ENCODE data around the gene GATB.

The GATB gene

DNA sequence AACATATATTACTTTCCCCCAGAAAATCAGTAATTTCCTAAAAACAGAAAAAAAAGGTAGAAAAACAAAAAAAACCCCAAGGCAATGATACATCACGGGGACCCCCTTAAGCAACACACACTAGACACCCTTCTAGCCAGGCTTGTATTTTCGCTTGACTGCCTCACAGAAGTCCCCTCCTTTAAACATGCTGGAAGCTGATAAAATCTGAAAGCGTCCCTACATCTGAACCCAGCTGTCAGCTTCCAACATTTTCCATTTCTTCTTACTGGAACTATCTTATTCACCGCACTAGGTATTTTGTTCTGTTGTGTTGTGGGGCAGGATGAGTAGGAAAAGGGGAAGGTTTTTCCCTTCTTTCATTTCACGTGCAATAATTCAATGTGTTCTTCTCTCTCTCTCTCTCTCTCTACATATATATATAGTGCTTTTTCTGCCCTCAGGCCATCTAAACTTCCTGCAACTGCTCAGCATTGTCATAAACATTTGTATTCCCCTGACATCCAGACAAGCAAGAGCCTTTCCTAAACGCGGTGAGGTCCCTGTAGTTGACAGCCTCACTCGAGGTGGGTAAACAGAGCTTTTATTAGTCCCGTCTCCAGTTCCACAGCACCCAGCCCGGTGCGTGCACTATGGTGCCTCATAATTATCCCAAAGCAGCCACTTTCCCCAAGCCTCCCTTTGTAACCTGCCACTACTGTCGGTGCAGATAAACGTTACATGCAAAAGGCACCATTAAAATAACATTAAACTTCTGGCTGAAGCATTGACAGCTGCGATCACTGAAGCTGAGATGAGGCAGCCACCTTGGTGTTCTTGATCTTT lies 82.5 kb downstream of the GATB start:
- no peak overlapping the region for H3K27ac ChIP-seq (ENCODE audit: insufficient read depth, low read length, poor library complexity, severe bottlenecking)
- no peak overlapping the region for H3K4me3 ChIP-seq (ENCODE audit: insufficient read depth, low read depth, low read length, poor library complexity, severe bottlenecking)
- H3K4me1 ChIP-seq (ENCODE audit: control insufficient read depth, insufficient read depth, low read length, poor library complexity, severe bottlenecking): no peaks in the 10 kb centered on the region
- peaks cover 10% of the 10 kb centered on the region for H3K36me3 ChIP-seq (ENCODE audit: control insufficient read depth, insufficient read depth, low read length)
- no peaks in the 10 kb centered on the region for H3K27me3 ChIP-seq (replicated peaks; ENCODE audit: control insufficient read depth, insufficient read depth, low read length, poor library complexity, severe bottlenecking)
- DNase-seq: no peak
- H3K9me3 ChIP-seq (ENCODE audit: control insufficient read depth, low read length): no peaks in the 10 kb centered on the region

- H3K9me3 ChIP-seq (ENCODE audit: control insufficient read depth, low read length): no peaks in the 10 kb centered on the region
- no peak overlapping the region for H3K27ac ChIP-seq (ENCODE audit: insufficient read depth, low read length, poor library complexity, severe bottlenecking)
- peaks cover 10% of the 10 kb centered on the region for H3K36me3 ChIP-seq (ENCODE audit: control insufficient read depth, insufficient read depth, low read length)
- no peak overlapping the region for H3K4me3 ChIP-seq (ENCODE audit: insufficient read depth, low read depth, low read length, poor library complexity, severe bottlenecking)
- H3K27me3 ChIP-seq (replicated peaks; ENCODE audit: control insufficient read depth, insufficient read depth, low read length, poor library complexity, severe bottlenecking): no peaks in the 10 kb centered on the region
- no peaks in the 10 kb centered on the region for H3K4me1 ChIP-seq (ENCODE audit: control insufficient read depth, insufficient read depth, low read length, poor library complexity, severe bottlenecking)
- no peak for DNase-seq
Observed at GRCh38 chr4:151677193-151677592, 83.6 kb downstream of the GATB start.

DNA sequence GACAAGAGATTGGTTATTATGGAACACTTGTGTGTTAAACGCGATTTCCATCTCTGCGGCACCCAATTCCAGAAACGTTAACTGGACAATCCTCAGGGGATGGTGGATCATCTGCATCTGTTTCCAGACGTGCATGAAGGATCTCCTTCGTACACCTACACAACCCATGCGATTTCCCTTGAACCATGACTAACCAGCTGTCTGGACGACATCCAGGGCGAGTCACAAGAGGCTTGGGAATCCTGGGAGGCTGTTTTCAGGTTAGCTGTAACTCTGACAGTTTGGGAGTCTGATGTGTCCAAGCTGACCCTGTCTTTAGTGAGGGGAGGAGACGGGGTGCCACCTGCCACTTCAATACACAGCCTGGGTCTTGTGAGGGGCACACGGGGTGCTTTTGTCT lies 84.5 kb downstream of the GATB start:
- H3K36me3 ChIP-seq (ENCODE audit: control insufficient read depth, insufficient read depth, low read length): peaks cover 6% of the 10 kb centered on the region
- DNase-seq: no peak
- no peaks in the 10 kb centered on the region for H3K9me3 ChIP-seq (ENCODE audit: control insufficient read depth, low read length)
- H3K27me3 ChIP-seq (replicated peaks; ENCODE audit: control insufficient read depth, insufficient read depth, low read length, poor library complexity, severe bottlenecking): no peaks in the 10 kb centered on the region
- H3K27ac ChIP-seq (ENCODE audit: insufficient read depth, low read length, poor library complexity, severe bottlenecking): no peak overlapping the region
- no peaks in the 10 kb centered on the region for H3K4me1 ChIP-seq (ENCODE audit: control insufficient read depth, insufficient read depth, low read length, poor library complexity, severe bottlenecking)
- no peak overlapping the region for H3K4me3 ChIP-seq (ENCODE audit: insufficient read depth, low read depth, low read length, poor library complexity, severe bottlenecking)

GRCh38 chr4:151675411-151675971 lies 85.3 kb downstream of the GATB start:
- Histone ChIP-seq H3K9me3 (ENCODE audit: control insufficient read depth, low read length) (no peaks in the 10 kb centered on the region), H3K27me3 (replicated peaks; ENCODE audit: control insufficient read depth, insufficient read depth, low read length, poor library complexity, severe bottlenecking) (no peaks in the 10 kb centered on the region), H3K27ac (ENCODE audit: insufficient read depth, low read length, poor library complexity, severe bottlenecking) (no peak overlapping the region), H3K4me1 (ENCODE audit: control insufficient read depth, insufficient read depth, low read length, poor library complexity, severe bottlenecking) (no peaks in the 10 kb centered on the region), H3K4me3 (ENCODE audit: insufficient read depth, low read depth, low read length, poor library complexity, severe bottlenecking) (no peak overlapping the region), H3K36me3 (ENCODE audit: control insufficient read depth, insufficient read depth, low read length) (peaks cover 6% of the 10 kb centered on the region)
- DNase-seq: no peak

- Histone ChIP-seq H3K36me3 (ENCODE audit: control insufficient read depth, insufficient read depth, low read length) (peaks cover 6% of the 10 kb centered on the region), H3K9me3 (ENCODE audit: control insufficient read depth, low read length) (no peaks in the 10 kb centered on the region), H3K4me3 (ENCODE audit: insufficient read depth, low read depth, low read length, poor library complexity, severe bottlenecking) (no peak overlapping the region), H3K27ac (ENCODE audit: insufficient read depth, low read length, poor library complexity, severe bottlenecking) (no peak overlapping the region), H3K27me3 (replicated peaks; ENCODE audit: control insufficient read depth, insufficient read depth, low read length, poor library complexity, severe bottlenecking) (no peaks in the 10 kb centered on the region), H3K4me1 (ENCODE audit: control insufficient read depth, insufficient read depth, low read length, poor library complexity, severe bottlenecking) (no peaks in the 10 kb centered on the region)
- no peak for DNase-seq
Observed at GRCh38 chr4:151674804-151675391, 85.9 kb downstream of the GATB start.

DNA sequence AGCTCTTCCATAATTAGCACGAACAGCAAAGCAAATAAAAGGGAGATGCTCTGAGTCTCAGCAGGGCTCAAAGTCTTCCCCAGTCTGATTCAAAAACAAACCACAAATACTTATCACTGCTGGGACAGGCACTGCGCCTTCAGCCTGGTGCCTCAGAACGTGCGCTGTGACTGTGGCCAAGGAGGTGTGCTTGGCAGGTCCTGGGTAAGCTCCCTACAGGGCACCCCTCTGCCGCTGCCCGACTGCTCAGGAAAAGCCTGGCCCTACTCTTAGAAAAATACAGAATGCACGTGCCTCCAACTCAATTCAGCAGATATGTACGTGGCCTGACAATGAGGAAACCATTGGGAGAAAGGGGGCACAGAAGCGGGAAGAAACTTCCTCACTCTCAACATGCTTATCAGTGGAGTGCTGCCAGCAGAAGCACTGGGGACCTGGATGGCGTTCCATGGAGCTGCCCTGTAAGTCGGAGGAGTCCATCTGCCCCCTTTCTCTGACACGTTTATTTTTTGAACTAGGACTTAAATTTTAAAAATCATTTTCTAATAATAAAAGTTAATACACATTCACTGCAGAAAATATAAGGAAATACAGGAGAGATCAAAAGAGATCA lies 86.8 kb downstream of the GATB start:
- DNase-seq: no peak
- H3K4me3 ChIP-seq (ENCODE audit: insufficient read depth, low read depth, low read length, poor library complexity, severe bottlenecking): no peak overlapping the region
- no peaks in the 10 kb centered on the region for H3K27me3 ChIP-seq (replicated peaks; ENCODE audit: control insufficient read depth, insufficient read depth, low read length, poor library complexity, severe bottlenecking)
- no peaks in the 10 kb centered on the region for H3K4me1 ChIP-seq (ENCODE audit: control insufficient read depth, insufficient read depth, low read length, poor library complexity, severe bottlenecking)
- H3K27ac ChIP-seq (ENCODE audit: insufficient read depth, low read length, poor library complexity, severe bottlenecking): no peak overlapping the region
- H3K36me3 ChIP-seq (ENCODE audit: control insufficient read depth, insufficient read depth, low read length): no peaks in the 10 kb centered on the region
- H3K9me3 ChIP-seq (ENCODE audit: control insufficient read depth, low read length): no peaks in the 10 kb centered on the region

DNA sequence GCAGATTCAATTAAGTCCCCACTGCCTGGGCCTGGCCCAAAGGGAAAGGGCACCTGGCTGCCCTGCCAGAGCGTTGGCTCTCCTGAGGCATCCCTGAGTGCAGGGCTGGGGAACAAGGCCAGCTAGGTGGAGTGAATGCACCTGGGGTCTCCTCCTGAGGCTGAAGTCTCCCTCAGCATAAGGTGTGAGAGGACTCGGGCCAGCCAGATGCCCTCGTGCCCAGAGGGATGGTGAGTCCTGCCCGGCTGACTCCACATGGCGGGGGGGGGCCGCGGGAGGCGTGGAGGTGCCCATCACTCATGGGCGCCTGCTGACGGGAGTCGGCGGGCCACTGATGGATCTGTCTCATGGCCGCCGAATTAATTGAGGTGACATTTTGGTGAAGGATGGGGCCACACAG lies 87.8 kb downstream of the GATB start:
- no peak overlapping the region for H3K27ac ChIP-seq (ENCODE audit: insufficient read depth, low read length, poor library complexity, severe bottlenecking)
- H3K4me3 ChIP-seq (ENCODE audit: insufficient read depth, low read depth, low read length, poor library complexity, severe bottlenecking): no peak overlapping the region
- no peaks in the 10 kb centered on the region for H3K9me3 ChIP-seq (ENCODE audit: control insufficient read depth, low read length)
- H3K36me3 ChIP-seq (ENCODE audit: control insufficient read depth, insufficient read depth, low read length): no peaks in the 10 kb centered on the region
- no peaks in the 10 kb centered on the region for H3K4me1 ChIP-seq (ENCODE audit: control insufficient read depth, insufficient read depth, low read length, poor library complexity, severe bottlenecking)
- DNase-seq: no peak
- no peaks in the 10 kb centered on the region for H3K27me3 ChIP-seq (replicated peaks; ENCODE audit: control insufficient read depth, insufficient read depth, low read length, poor library complexity, severe bottlenecking)

- DNase-seq: no peak
- Histone ChIP-seq H3K4me1 (ENCODE audit: control insufficient read depth, insufficient read depth, low read length, poor library complexity, severe bottlenecking) (no peaks in the 10 kb centered on the region), H3K36me3 (ENCODE audit: control insufficient read depth, insufficient read depth, low read length) (no peaks in the 10 kb centered on the region), H3K27ac (ENCODE audit: insufficient read depth, low read length, poor library complexity, severe bottlenecking) (no peak overlapping the region), H3K9me3 (ENCODE audit: control insufficient read depth, low read length) (no peaks in the 10 kb centered on the region), H3K27me3 (replicated peaks; ENCODE audit: control insufficient read depth, insufficient read depth, low read length, poor library complexity, severe bottlenecking) (no peaks in the 10 kb centered on the region), H3K4me3 (ENCODE audit: insufficient read depth, low read depth, low read length, poor library complexity, severe bottlenecking) (no peak overlapping the region)
Observed at GRCh38 chr4:151671541-151672059, 89.2 kb downstream of the GATB start.

- no peaks in the 10 kb centered on the region for H3K4me1 ChIP-seq (ENCODE audit: control insufficient read depth, insufficient read depth, low read length, poor library complexity, severe bottlenecking)
- no peaks in the 10 kb centered on the region for H3K9me3 ChIP-seq (ENCODE audit: control insufficient read depth, low read length)
- H3K27ac ChIP-seq (ENCODE audit: insufficient read depth, low read length, poor library complexity, severe bottlenecking): no peak overlapping the region
- no peak for DNase-seq
- no peak overlapping the region for H3K4me3 ChIP-seq (ENCODE audit: insufficient read depth, low read depth, low read length, poor library complexity, severe bottlenecking)
- H3K36me3 ChIP-seq (ENCODE audit: control insufficient read depth, insufficient read depth, low read length): no peaks in the 10 kb centered on the region
- no peaks in the 10 kb centered on the region for H3K27me3 ChIP-seq (replicated peaks; ENCODE audit: control insufficient read depth, insufficient read depth, low read length, poor library complexity, severe bottlenecking)
Observed at GRCh38 chr4:151670843-151671242, 90.0 kb downstream of the GATB start.

GRCh38 chr4:151669990-151670389 lies 90.8 kb downstream of the GATB start:
- Histone ChIP-seq H3K4me3 (ENCODE audit: insufficient read depth, low read depth, low read length, poor library complexity, severe bottlenecking) (no peak overlapping the region), H3K36me3 (ENCODE audit: control insufficient read depth, insufficient read depth, low read length) (no peaks in the 10 kb centered on the region), H3K27ac (ENCODE audit: insufficient read depth, low read length, poor library complexity, severe bottlenecking) (no peak overlapping the region), H3K9me3 (ENCODE audit: control insufficient read depth, low read length) (no peaks in the 10 kb centered on the region), H3K27me3 (replicated peaks; ENCODE audit: control insufficient read depth, insufficient read depth, low read length, poor library complexity, severe bottlenecking) (no peaks in the 10 kb centered on the region), H3K4me1 (ENCODE audit: control insufficient read depth, insufficient read depth, low read length, poor library complexity, severe bottlenecking) (no peaks in the 10 kb centered on the region)
- no peak for DNase-seq
